Chondrocyte (in vitro differentiated cells): Measurements from ENCODE around the gene CHMP4A. TPM values are rescaled to one million over a fixed set of nuclear protein-coding genes. Genes with fewer than 3 reads are reported as not detected.

ENCODE experiments used
- DNase-seq: peaks from one replicate; pipeline ENCODE4 v3.0.0; 2021; ENCODE audit warnings: mixed read lengths, low spot score
- H3K27ac Mint-ChIP-seq: one replicate; pipeline ENCODE4 v1.8.0; 2021; ENCODE audit warnings: mild to moderate bottlenecking, moderate library complexity, mixed read lengths; ENCODE audit not compliant: unreplicated experiment
- H3K27me3 Mint-ChIP-seq: 2 replicates; pipeline ENCODE4 v1.8.0; 2021; ENCODE audit warnings: low read depth, mixed read lengths
- H3K36me3 Mint-ChIP-seq: 2 replicates; pipeline ENCODE4 v1.8.0; 2021; ENCODE audit warnings: low read depth, mixed read lengths
- H3K4me1 Mint-ChIP-seq: 2 replicates; pipeline ENCODE4 v1.8.0; 2021; ENCODE audit warnings: low read depth, mild to moderate bottlenecking, mixed read lengths
- H3K4me3 Mint-ChIP-seq: one replicate; pipeline ENCODE4 v1.8.0; 2021; ENCODE audit warnings: mild to moderate bottlenecking, moderate library complexity, mixed read lengths; ENCODE audit not compliant: unreplicated experiment
- H3K9me3 Mint-ChIP-seq: 2 replicates; pipeline ENCODE4 v1.8.0; 2021; ENCODE audit warnings: low read depth, mixed read lengths
- total RNA-seq: library from RNA; stranded (reverse); gene quantifications from 3 replicates; pipeline ENCODE4 v1.2.1, GENCODE V29; 2021
- TF ChIP-seq, protein P1 (sequence below): fragments of 200-600 bp; sonication (generic); IDR thresholded peaks from 2 replicates; pipeline ENCODE4 v1.5.0; 2021; ENCODE audit warnings: antibody characterized with exemption, mild to moderate bottlenecking, moderate library complexity

Gene CHMP4A
- total RNA-seq, 1 donor from 2014 or later = 35.3 TPM

DNA sequence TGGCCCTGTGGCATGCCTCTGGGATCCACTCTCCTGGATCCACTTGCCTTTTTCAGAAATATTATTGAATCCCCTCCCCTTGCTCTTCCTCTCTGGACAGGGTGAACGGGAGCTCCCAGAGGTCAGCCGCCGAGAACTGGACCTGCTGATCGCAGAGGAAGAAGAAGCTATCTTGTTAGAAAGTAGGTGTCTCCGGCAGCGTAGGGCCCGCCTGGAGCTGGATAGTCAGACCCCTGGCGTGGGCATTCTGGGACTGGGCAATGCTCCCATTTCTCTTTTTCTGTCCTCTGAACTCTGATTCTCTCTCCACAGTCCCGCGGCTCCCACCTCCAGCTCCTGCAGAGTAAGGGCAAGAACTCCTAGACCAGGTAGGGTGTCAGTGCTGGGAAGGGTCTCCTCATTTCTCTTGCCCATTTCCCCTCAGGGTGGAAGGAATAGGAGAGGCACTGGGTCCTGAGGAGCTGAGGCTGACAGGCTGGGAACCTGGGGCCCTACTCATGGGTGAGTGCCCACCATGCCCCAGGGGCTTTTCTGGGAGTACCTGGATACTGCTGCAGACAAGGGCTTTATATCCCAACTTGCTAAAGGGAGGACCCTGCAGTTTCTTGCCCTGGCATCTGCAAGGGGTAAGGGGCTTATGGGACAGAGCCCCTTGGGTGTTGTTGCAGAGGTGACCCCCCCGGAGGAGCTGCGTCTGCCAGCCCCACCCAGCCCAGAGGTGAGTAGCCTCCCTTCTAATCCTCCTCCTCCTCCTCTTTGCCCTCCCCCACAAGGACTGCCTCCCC is 36.1 kb downstream of the CHMP4A start:
- no peak for DNase-seq
- Mint-ChIP-seq H3K27me3 (no peaks in the 10 kb centered on the region), H3K27ac (no peak overlapping the region), H3K4me3 (no peak overlapping the region), H3K9me3 (no peaks in the 10 kb centered on the region), H3K36me3 (peaks cover 15% of the 10 kb centered on the region), H3K4me1 (no peaks in the 10 kb centered on the region)
- TF ChIP-seq, protein P1, sequence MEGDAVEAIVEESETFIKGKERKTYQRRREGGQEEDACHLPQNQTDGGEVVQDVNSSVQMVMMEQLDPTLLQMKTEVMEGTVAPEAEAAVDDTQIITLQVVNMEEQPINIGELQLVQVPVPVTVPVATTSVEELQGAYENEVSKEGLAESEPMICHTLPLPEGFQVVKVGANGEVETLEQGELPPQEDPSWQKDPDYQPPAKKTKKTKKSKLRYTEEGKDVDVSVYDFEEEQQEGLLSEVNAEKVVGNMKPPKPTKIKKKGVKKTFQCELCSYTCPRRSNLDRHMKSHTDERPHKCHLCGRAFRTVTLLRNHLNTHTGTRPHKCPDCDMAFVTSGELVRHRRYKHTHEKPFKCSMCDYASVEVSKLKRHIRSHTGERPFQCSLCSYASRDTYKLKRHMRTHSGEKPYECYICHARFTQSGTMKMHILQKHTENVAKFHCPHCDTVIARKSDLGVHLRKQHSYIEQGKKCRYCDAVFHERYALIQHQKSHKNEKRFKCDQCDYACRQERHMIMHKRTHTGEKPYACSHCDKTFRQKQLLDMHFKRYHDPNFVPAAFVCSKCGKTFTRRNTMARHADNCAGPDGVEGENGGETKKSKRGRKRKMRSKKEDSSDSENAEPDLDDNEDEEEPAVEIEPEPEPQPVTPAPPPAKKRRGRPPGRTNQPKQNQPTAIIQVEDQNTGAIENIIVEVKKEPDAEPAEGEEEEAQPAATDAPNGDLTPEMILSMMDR = no peak

GRCh38 chr14:24176599-24176998 is 36.7 kb downstream of the CHMP4A start:
- H3K9me3 Mint-ChIP-seq = no peaks in the 10 kb centered on the region
- H3K27ac Mint-ChIP-seq = no peak overlapping the region
- no peaks in the 10 kb centered on the region for H3K27me3 Mint-ChIP-seq
- H3K4me3 Mint-ChIP-seq = no peak overlapping the region
- no peak for DNase-seq
- H3K4me1 Mint-ChIP-seq = no peaks in the 10 kb centered on the region
- peaks cover 11% of the 10 kb centered on the region for H3K36me3 Mint-ChIP-seq
- TF ChIP-seq, protein P1 = no peak

DNA sequence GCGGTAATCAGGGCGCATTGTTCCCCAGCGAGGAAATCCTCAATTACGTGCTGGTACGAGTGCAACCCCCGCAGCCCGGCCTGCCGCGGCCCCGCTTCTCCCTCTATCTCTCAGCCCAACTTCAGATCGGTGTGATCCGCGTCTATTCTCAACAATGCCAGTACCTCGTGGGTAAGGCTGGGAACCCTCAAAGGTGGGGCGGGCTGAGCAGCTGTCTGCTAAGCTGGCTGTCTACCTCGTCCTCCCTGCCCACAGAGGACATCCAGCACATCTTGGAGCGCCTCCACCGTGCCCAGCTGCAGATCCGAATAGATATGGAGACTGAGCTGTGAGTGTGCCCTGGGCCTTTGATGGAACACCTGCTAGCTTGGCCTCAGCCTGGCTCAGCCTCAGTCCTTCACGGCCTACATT is 40.4 kb downstream of the CHMP4A start:
- H3K4me3 Mint-ChIP-seq = no peak overlapping the region
- H3K36me3 Mint-ChIP-seq = peaks cover 10% of the 10 kb centered on the region
- no peak overlapping the region for H3K27ac Mint-ChIP-seq
- DNase-seq = peak; percentile 79
- TF ChIP-seq, protein P1 = no peak
- H3K27me3 Mint-ChIP-seq = no peaks in the 10 kb centered on the region
- no peaks in the 10 kb centered on the region for H3K4me1 Mint-ChIP-seq
- no peaks in the 10 kb centered on the region for H3K9me3 Mint-ChIP-seq

GRCh38 chr14:24172261-24172860 is 40.9 kb downstream of the CHMP4A start:
- TF ChIP-seq, protein P1 = no peak
- Mint-ChIP-seq H3K27me3 (no peaks in the 10 kb centered on the region), H3K4me1 (no peaks in the 10 kb centered on the region), H3K27ac (no peak overlapping the region), H3K36me3 (peaks cover 13% of the 10 kb centered on the region), H3K4me3 (no peak overlapping the region), H3K9me3 (no peaks in the 10 kb centered on the region)
- DNase-seq = peak; percentile 83

GRCh38 chr14:24171422-24172260 is 41.6 kb downstream of the CHMP4A start, which contains the start of gene REC8:
Gene REC8, plus strand, starts transcription at chr14:24172080. Its CDS starts 473 bp downstream, at chr14:24172553.
- Mint-ChIP-seq H3K4me1 (no peaks in the 10 kb centered on the region), H3K9me3 (no peaks in the 10 kb centered on the region), H3K36me3 (peaks cover 14% of the 10 kb centered on the region), H3K4me3 (peak within 1 kb of the TSS; percentile 55), H3K27me3 (no peaks in the 10 kb centered on the region), H3K27ac (no peak within 1 kb of the TSS)
- DNase-seq = peak; percentile 93
- TF ChIP-seq, protein P1 = no peak
